Measurements from ENCODE around the gene IL10RA. TPM values are rescaled to one million over a fixed set of nuclear protein-coding genes. Genes with fewer than 3 reads are reported as not detected.

Gene IL10RA
- total RNA-seq, 4 donors from 2014 or later = 14.3 to 34.9 (median 20.9) TPM

DNA sequence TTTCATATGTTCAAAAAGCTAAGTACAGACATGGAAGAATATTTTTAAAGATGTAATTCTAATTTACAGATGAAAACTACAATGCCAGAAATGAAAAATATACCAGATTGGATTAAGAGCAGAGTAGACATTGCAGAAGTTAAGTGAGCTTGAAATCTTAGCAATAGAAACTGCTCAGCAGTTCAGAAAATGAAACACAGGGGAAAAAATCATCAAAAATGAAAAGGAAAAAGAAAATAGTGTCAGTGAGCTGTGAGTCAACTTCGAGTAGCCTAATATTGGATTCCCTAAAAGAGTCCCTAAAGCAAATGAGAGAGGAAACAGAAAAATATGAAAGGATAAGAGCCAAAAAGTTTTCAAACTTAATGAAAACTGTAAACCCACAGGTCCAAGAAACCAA, 25.8 kb upstream of the IL10RA start:
- DNase-seq (ENCODE audit: extremely low spot score) = no peak
- peaks cover 0 to 4% (median 0%) of the 10 kb centered on the region in 4 donors for H3K27me3 ChIP-seq
- H3K9me3 ChIP-seq = peaks cover 0 to 8% (median 3%) of the 10 kb centered on the region in 4 donors
- H3K4me3 ChIP-seq = no peak overlapping the region
- H3K4me1 ChIP-seq = no peaks in the 10 kb centered on the region
- TF ChIP-seq POLR2AphosphoS5 (IDR thresholded peaks at IDR 0.05) (no peak), POLR2A (IDR thresholded peaks at IDR 0.05; ENCODE audit: low read depth) (no peak), EP300 (IDR thresholded peaks at IDR 0.05) (no peak)
- TF ChIP-seq, protein P1, sequence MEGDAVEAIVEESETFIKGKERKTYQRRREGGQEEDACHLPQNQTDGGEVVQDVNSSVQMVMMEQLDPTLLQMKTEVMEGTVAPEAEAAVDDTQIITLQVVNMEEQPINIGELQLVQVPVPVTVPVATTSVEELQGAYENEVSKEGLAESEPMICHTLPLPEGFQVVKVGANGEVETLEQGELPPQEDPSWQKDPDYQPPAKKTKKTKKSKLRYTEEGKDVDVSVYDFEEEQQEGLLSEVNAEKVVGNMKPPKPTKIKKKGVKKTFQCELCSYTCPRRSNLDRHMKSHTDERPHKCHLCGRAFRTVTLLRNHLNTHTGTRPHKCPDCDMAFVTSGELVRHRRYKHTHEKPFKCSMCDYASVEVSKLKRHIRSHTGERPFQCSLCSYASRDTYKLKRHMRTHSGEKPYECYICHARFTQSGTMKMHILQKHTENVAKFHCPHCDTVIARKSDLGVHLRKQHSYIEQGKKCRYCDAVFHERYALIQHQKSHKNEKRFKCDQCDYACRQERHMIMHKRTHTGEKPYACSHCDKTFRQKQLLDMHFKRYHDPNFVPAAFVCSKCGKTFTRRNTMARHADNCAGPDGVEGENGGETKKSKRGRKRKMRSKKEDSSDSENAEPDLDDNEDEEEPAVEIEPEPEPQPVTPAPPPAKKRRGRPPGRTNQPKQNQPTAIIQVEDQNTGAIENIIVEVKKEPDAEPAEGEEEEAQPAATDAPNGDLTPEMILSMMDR (IDR thresholded peaks at IDR 0.05) = no peak
- no peaks in the 10 kb centered on the region for H3K36me3 ChIP-seq
- no peak overlapping the region for H3K27ac ChIP-seq (replicated peaks in 1 of 4)
- 59% methylated on average over 1 of the region's 1 CpG for WGBS
- intact Hi-C loops (cut with DNase I) = no loop called here

DNA sequence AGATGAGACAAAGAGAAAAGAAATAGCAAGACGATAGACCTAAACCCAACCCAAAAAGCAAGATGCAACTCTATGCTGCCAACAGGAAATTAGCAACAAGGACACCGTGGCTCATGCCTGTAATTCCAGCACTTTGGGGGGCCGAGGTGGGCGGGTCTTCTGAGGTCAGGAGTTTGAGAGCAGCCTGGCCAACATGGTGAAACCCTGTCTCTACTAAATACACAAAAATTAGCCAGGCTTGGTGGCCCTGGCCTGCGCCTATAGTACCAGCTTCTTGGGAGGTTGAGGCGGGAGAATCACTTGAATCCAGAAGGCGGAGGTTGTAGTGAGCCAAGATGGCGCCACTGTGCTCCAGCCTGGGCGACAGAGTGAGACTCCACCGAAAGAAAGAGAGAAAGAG, 24.3 kb upstream of the IL10RA start:
- DNase-seq (ENCODE audit: extremely low spot score) = no peak
- no peak overlapping the region for H3K4me3 ChIP-seq
- intact Hi-C loops (cut with DNase I) = no loop called here
- no peaks in the 10 kb centered on the region for H3K4me1 ChIP-seq
- H3K36me3 ChIP-seq = no peaks in the 10 kb centered on the region
- no peak for TF ChIP-seq EP300 (IDR thresholded peaks at IDR 0.05)
- no peak overlapping the region for H3K27ac ChIP-seq (replicated peaks in 1 of 4)
- 83% methylated on average over 10 of the region's 10 CpGs for WGBS
- peaks cover 0 to 7% (median 3%) of the 10 kb centered on the region in 4 donors for H3K9me3 ChIP-seq
- peaks cover 0 to 4% (median 0%) of the 10 kb centered on the region in 4 donors for H3K27me3 ChIP-seq

DNA sequence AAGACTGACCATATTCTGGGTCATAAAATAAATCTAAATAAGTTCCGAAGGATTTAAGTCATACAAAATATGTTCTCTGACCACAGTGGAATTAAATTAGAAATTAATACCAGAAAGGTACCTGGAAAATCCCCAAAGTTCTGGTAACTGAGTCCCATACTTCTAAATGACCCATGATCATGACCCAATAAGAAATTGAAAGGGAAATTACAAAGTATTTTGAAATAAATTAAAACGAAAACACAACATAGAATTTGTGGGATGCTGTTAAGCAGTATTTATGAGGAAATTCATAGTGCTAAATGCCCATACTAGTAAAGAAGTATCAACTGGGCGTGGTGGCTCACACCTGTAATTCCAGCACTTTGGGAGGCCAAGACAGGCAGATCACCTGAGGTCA, 23.4 kb upstream of the IL10RA start:
- Histone ChIP-seq H3K27ac (replicated peaks in 1 of 4) (no peak overlapping the region), H3K27me3 (no peaks in the 10 kb centered on the region), H3K9me3 (peaks cover 0 to under 1% (median 0%) of the 10 kb centered on the region in 4 donors), H3K4me1 (no peaks in the 10 kb centered on the region), H3K36me3 (no peaks in the 10 kb centered on the region), H3K4me3 (no peak overlapping the region)
- intact Hi-C loops (cut with DNase I) = no loop called here
- no peak for TF ChIP-seq POLR2AphosphoS5 (IDR thresholded peaks at IDR 0.05)
- no peak for TF ChIP-seq POLR2A (IDR thresholded peaks at IDR 0.05; ENCODE audit: low read depth)
- TF ChIP-seq, protein P1 (IDR thresholded peaks at IDR 0.05) = no peak
- no peak for TF ChIP-seq EP300 (IDR thresholded peaks at IDR 0.05)
- 92% methylated on average over 3 of the region's 3 CpGs for WGBS
- no peak for DNase-seq (ENCODE audit: extremely low spot score)

DNA sequence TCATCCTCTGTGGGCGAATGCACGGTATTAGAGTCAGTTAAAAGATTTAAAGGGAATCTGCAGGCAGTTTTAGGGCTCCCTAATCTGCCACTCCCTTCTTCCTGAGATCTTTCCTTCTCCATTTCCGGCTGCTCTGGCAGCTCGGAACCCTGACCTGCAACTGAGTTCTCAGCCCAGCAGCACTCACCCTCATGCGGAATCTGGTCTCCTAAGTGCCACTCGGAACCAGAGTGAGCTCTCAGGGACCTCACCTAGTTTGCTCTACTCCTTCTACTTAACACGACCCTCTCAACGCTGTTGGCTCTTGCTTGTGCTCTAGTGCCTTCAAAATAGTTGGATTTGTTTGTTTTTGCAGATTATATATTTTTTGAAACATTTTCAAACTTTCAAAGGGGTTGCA, 19.3 kb upstream of the IL10RA start:
- no peaks in the 10 kb centered on the region for H3K27me3 ChIP-seq
- H3K36me3 ChIP-seq = no peaks in the 10 kb centered on the region
- no peaks in the 10 kb centered on the region for H3K9me3 ChIP-seq
- TF ChIP-seq, protein P1 (IDR thresholded peaks at IDR 0.05) = no peak
- no peak for TF ChIP-seq POLR2A (IDR thresholded peaks at IDR 0.05; ENCODE audit: low read depth)
- no peak for TF ChIP-seq EP300 (IDR thresholded peaks at IDR 0.05)
- no peak for TF ChIP-seq POLR2AphosphoS5 (IDR thresholded peaks at IDR 0.05)
- WGBS = 76% methylated on average over 8 of the region's 8 CpGs
- DNase-seq (ENCODE audit: extremely low spot score) = no peak
- H3K27ac ChIP-seq (replicated peaks in 1 of 4) = no peak overlapping the region
- intact Hi-C loops (cut with DNase I) = no loop called here
- H3K4me1 ChIP-seq = no peaks in the 10 kb centered on the region
- H3K4me3 ChIP-seq = no peak overlapping the region

DNA sequence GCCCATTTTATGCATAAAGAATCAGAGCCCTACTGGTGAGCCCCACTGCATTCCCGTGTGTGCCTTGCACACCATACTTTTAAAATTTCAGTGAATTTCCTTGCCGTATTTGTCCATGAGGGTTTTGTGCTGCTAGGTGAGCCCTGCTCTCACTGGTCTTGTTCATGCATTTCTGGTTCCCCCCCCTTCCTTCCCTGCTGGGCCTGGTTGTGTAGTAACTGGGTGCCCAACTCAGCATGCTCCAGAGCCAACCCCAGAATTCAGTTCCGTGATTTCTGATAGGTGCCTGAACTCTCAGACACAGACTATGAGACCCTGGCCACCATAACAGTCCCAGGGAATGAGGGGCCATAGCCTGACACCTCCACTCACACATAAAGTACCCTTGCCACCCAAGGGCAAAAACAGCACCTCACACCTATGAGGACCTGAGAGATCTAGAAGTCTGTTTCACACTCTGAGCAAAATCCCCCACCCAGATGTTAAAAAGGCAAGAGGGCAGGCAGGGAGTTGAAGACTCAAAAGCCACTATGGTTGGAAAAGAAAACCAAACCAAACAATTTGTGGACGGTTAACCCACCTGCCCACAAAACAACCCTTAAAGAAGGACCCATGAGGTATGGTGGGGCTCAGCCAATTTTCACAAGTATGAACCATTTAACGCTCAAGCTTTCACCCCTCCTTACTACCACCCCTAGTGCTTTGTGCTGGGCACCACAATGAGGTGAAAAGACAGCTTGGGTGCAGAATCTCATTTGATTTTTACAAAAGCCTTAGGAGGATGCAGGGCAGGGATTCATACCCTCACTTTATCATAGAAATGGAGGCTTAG, 16.8 kb upstream of the IL10RA start:
- no peaks in the 10 kb centered on the region for H3K36me3 ChIP-seq
- no peaks in the 10 kb centered on the region for H3K27me3 ChIP-seq
- DNase-seq (ENCODE audit: extremely low spot score) = peak; percentile 83
- no peak overlapping the region for H3K4me3 ChIP-seq
- H3K27ac ChIP-seq (replicated peaks in 1 of 4) = no peak overlapping the region
- 91% methylated on average over 5 of the region's 5 CpGs for WGBS
- intact Hi-C loops (cut with DNase I) = no loop called here
- no peaks in the 10 kb centered on the region for H3K4me1 ChIP-seq
- no peaks in the 10 kb centered on the region for H3K9me3 ChIP-seq
- TF ChIP-seq EP300 (IDR thresholded peaks at IDR 0.05) (no peak), POLR2A (IDR thresholded peaks at IDR 0.05; ENCODE audit: low read depth) (no peak), POLR2AphosphoS5 (IDR thresholded peaks at IDR 0.05) (no peak)
- TF ChIP-seq, protein P1 (IDR thresholded peaks at IDR 0.05) = no peak

Measured in esophagus muscularis mucosa (tissue), 4 donors.